Mucosa of rectum (tissue), 2 donors: ENCODE measurements around the gene DNAH6.
"Not testable (repeated sequence)": the region's sequence is repeated elsewhere in the genome, so short reads cannot be mapped to it uniquely, and the experiment has no call there.

ENCODE experiments used
- H3K27ac ChIP-seq, 2 donors: one replicate each; pipeline ENCODE4 v1.7.0; 2013; ENCODE audit warnings: inconsistent platforms in 2 of 2, low read depth in 2 of 2, low read length in 2 of 2
- H3K27me3 ChIP-seq, 2 donors: one replicate each; pipeline ENCODE4 v1.7.0; 2013; ENCODE audit warnings: low read length in 2 of 2; ENCODE audit not compliant: control insufficient read depth in 2 of 2, insufficient read depth in 2 of 2
- H3K36me3 ChIP-seq, 2 donors: one replicate each; pipeline ENCODE4 v1.7.0; 2013; ENCODE audit warnings: low read length in 2 of 2; ENCODE audit not compliant: control insufficient read depth in 2 of 2, insufficient read depth in 2 of 2
- H3K4me1 ChIP-seq, 2 donors: one replicate each; pipeline ENCODE4 v1.7.0; 2013; ENCODE audit warnings: low read length in 2 of 2, mild to moderate bottlenecking in 1 of 2; ENCODE audit not compliant: control insufficient read depth in 2 of 2, insufficient read depth in 2 of 2
- H3K4me3 ChIP-seq, 2 donors: one replicate each; pipeline ENCODE4 v1.7.0; 2013; ENCODE audit warnings: low read length in 2 of 2
- H3K9ac ChIP-seq, 2 donors: one replicate each; pipeline ENCODE4 v1.7.0; 2013; ENCODE audit warnings: low read length in 2 of 2, low read depth in 1 of 2, mild to moderate bottlenecking in 1 of 2
- H3K9me3 ChIP-seq, 2 donors: one replicate each; pipeline ENCODE4 v1.7.0; 2013; ENCODE audit warnings: low read length in 2 of 2; ENCODE audit not compliant: control insufficient read depth in 2 of 2
- donor health status: healthy.
- donor health status: Normal muscosa, but diverticular disease.

The DNAH6 gene

GRCh38 chr2:84770280-84770679 is 254.0 kb downstream of the DNAH6 start:
- Histone ChIP-seq H3K9ac (no peak overlapping the region), H3K27me3 (no peaks in the 10 kb centered on the region), H3K9me3 (peaks cover 5 to 7% of the 10 kb centered on the region in 2 donors), H3K4me3 (no peak overlapping the region), H3K36me3 (no peaks in the 10 kb centered on the region), H3K27ac (no peak overlapping the region), H3K4me1 (peaks cover 0 to 3% of the 10 kb centered on the region in 2 donors)

- Histone ChIP-seq H3K27ac (no peak overlapping the region), H3K27me3 (no peaks in the 10 kb centered on the region), H3K36me3 (no peaks in the 10 kb centered on the region), H3K4me3 (no peak overlapping the region), H3K4me1 (peaks cover 0 to 3% of the 10 kb centered on the region in 2 donors), H3K9ac (no peak overlapping the region), H3K9me3 (peaks cover 5 to 7% of the 10 kb centered on the region in 2 donors)
Observed at GRCh38 chr2:84771251-84771650, 255.0 kb downstream of the DNAH6 start.

GRCh38 chr2:84773562-84773961 is 257.3 kb downstream of the DNAH6 start:
- H3K9me3 ChIP-seq, H3K36me3 ChIP-seq, H3K4me1 ChIP-seq, H3K4me3 ChIP-seq, H3K27ac ChIP-seq, H3K27me3 ChIP-seq, H3K9ac ChIP-seq: not testable (repeated sequence)

GRCh38 chr2:84776011-84776410 is 259.7 kb downstream of the DNAH6 start:
- no peak overlapping the region for H3K27ac ChIP-seq
- no peak overlapping the region for H3K4me3 ChIP-seq
- H3K27me3 ChIP-seq: no peaks in the 10 kb centered on the region
- H3K9ac ChIP-seq: no peak overlapping the region
- peaks cover 5% of the 10 kb centered on the region in 2 donors for H3K9me3 ChIP-seq
- H3K36me3 ChIP-seq: no peaks in the 10 kb centered on the region
- no peaks in the 10 kb centered on the region for H3K4me1 ChIP-seq

GRCh38 chr2:84778911-84779690 is 262.8 kb downstream of the DNAH6 start:
- H3K27ac ChIP-seq: no peak overlapping the region
- H3K4me1 ChIP-seq: peaks cover 9 to 13% of the 10 kb centered on the region in 2 donors
- H3K9me3 ChIP-seq: peaks cover 0 to 5% of the 10 kb centered on the region in 2 donors
- H3K9ac ChIP-seq: no peak overlapping the region
- H3K27me3 ChIP-seq: no peaks in the 10 kb centered on the region
- H3K36me3 ChIP-seq: no peaks in the 10 kb centered on the region
- no peak overlapping the region for H3K4me3 ChIP-seq

- no peaks in the 10 kb centered on the region for H3K36me3 ChIP-seq
- no peak overlapping the region for H3K9ac ChIP-seq
- H3K4me1 ChIP-seq: peaks cover 9 to 13% of the 10 kb centered on the region in 2 donors
- H3K9me3 ChIP-seq: no peaks in the 10 kb centered on the region
- no peaks in the 10 kb centered on the region for H3K27me3 ChIP-seq
- H3K27ac ChIP-seq: no peak overlapping the region
- H3K4me3 ChIP-seq: no peak overlapping the region
Observed at GRCh38 chr2:84779781-84780180, 263.5 kb downstream of the DNAH6 start.

GRCh38 chr2:84781942-84782716 is 265.8 kb downstream of the DNAH6 start:
- Histone ChIP-seq H3K27ac (peak overlapping the region; percentile 77 to 86), H3K36me3 (no peaks in the 10 kb centered on the region), H3K4me1 (peaks cover 9 to 13% of the 10 kb centered on the region in 2 donors), H3K27me3 (no peaks in the 10 kb centered on the region), H3K9me3 (no peaks in the 10 kb centered on the region), H3K4me3 (no peak overlapping the region), H3K9ac (peak overlapping the region; percentile 16 to 36)

- H3K27ac ChIP-seq: peak overlapping the region; percentile 77 to 86
- no peaks in the 10 kb centered on the region for H3K9me3 ChIP-seq
- no peaks in the 10 kb centered on the region for H3K27me3 ChIP-seq
- H3K4me3 ChIP-seq: no peak overlapping the region
- H3K36me3 ChIP-seq: no peaks in the 10 kb centered on the region
- peak overlapping the region; percentile 16 to 36 for H3K9ac ChIP-seq
- peaks cover 9 to 13% of the 10 kb centered on the region in 2 donors for H3K4me1 ChIP-seq
Observed at GRCh38 chr2:84782717-84783442, 266.6 kb downstream of the DNAH6 start.

- no peaks in the 10 kb centered on the region for H3K27me3 ChIP-seq
- peaks cover 9 to 13% of the 10 kb centered on the region in 2 donors for H3K4me1 ChIP-seq
- H3K4me3 ChIP-seq: no peak overlapping the region
- H3K36me3 ChIP-seq: no peaks in the 10 kb centered on the region
- H3K9me3 ChIP-seq: no peaks in the 10 kb centered on the region
- H3K9ac ChIP-seq: no peak overlapping the region
- H3K27ac ChIP-seq: no peak overlapping the region
Observed at GRCh38 chr2:84785950-84786349, 269.7 kb downstream of the DNAH6 start.

- no peak overlapping the region for H3K27ac ChIP-seq
- no peaks in the 10 kb centered on the region for H3K27me3 ChIP-seq
- no peak overlapping the region for H3K9ac ChIP-seq
- H3K36me3 ChIP-seq: no peaks in the 10 kb centered on the region
- H3K9me3 ChIP-seq: no peaks in the 10 kb centered on the region
- H3K4me3 ChIP-seq: no peak overlapping the region
- peaks cover 9% of the 10 kb centered on the region in 2 donors for H3K4me1 ChIP-seq
Observed at GRCh38 chr2:84786601-84787000, 270.3 kb downstream of the DNAH6 start.
